Mesendoderm (in vitro differentiated cells): Measurements from ENCODE around the gene MAG.

ENCODE experiments used
- DNase-seq: peaks from one replicate; pipeline ENCODE4 v3.0.0; 2013
- H2AK5ac ChIP-seq: 2 replicates; pipeline ENCODE4 v1.6.1; 2013; ENCODE audit warnings: low read length, inconsistent platforms
- H2BK120ac ChIP-seq: 2 replicates; pipeline ENCODE4 v1.6.1; 2013; ENCODE audit warnings: low read depth, mild to moderate bottlenecking, low read length, moderate library complexity, mixed read lengths
- H2BK15ac ChIP-seq: replicated peaks from 2 replicates; pipeline ENCODE4 v1.6.1; 2013; ENCODE audit warnings: low read depth, mild to moderate bottlenecking, moderate library complexity
- H2BK5ac ChIP-seq: 2 replicates; pipeline ENCODE4 v1.6.1; 2013; ENCODE audit warnings: low read length, inconsistent platforms
- H3K18ac ChIP-seq: 2 replicates; pipeline ENCODE4 v1.6.1; 2013; ENCODE audit warnings: mild to moderate bottlenecking, low read length, mixed read lengths
- H3K23ac ChIP-seq: one replicate; pipeline ENCODE4 v1.6.1; 2013; ENCODE audit warnings: low read length
- H3K27ac ChIP-seq: 2 replicates; pipeline ENCODE4 v1.5.1; 2013; ENCODE audit warnings: low read depth, mild to moderate bottlenecking, inconsistent platforms, low read length, moderate library complexity
- H3K27me3 ChIP-seq: 2 replicates; pipeline ENCODE4 v1.6.1; 2013; ENCODE audit warnings: low read length, control low read depth, mild to moderate bottlenecking, inconsistent platforms; ENCODE audit not compliant: insufficient read depth, poor library complexity
- H3K36me3 ChIP-seq: 2 replicates; pipeline ENCODE4 v1.6.1; 2013; ENCODE audit warnings: low read length, inconsistent platforms; ENCODE audit not compliant: control insufficient read depth, insufficient read depth
- H3K4ac ChIP-seq: one replicate; pipeline ENCODE4 v1.6.1; 2013; ENCODE audit warnings: low read depth, mild to moderate bottlenecking, low read length, moderate library complexity
- H3K4me1 ChIP-seq: 2 replicates; pipeline ENCODE4 v1.6.1; 2013; ENCODE audit warnings: low read depth, low read length, inconsistent platforms; ENCODE audit not compliant: control insufficient read depth
- H3K4me2 ChIP-seq: 2 replicates; pipeline ENCODE4 v1.6.1; 2013; ENCODE audit warnings: low read length
- H3K4me3 ChIP-seq: 2 replicates; pipeline ENCODE4 v1.5.1; 2013; ENCODE audit warnings: mild to moderate bottlenecking, low read length
- H3K56ac ChIP-seq: one replicate; pipeline ENCODE4 v1.6.1; 2013; ENCODE audit warnings: low read length
- H3K79me1 ChIP-seq: 2 replicates; pipeline ENCODE4 v1.6.1; 2013; ENCODE audit warnings: low read length, inconsistent platforms
- H3K79me2 ChIP-seq: 2 replicates; pipeline ENCODE4 v1.6.1; 2013; ENCODE audit warnings: mild to moderate bottlenecking, low read length; ENCODE audit not compliant: control insufficient read depth, insufficient read depth
- H3K9ac ChIP-seq: 2 replicates; pipeline ENCODE4 v1.6.1; 2013; ENCODE audit warnings: low read length, inconsistent platforms
- H4K5ac ChIP-seq: one replicate; pipeline ENCODE4 v1.6.1; 2013; ENCODE audit warnings: low read length
- H4K8ac ChIP-seq: one replicate; pipeline ENCODE4 v1.6.1; 2013; ENCODE audit warnings: low read depth, mild to moderate bottlenecking, control low read depth, low read length, moderate library complexity
- WGBS: extraction: QIAGEN DNeasy Blood & Tissue Kit; methylation state at CpG from one replicate; pipeline ENCODE4 v1.1.7; 2013; ENCODE audit warnings: low lambda C conversion rate, missing lambda C conversion rate; ENCODE audit not compliant: insufficient coverage; ENCODE audit errors: extremely low coverage; 5-methylcytosine and 5-hydroxymethylcytosine counted together

MAG gene

DNA sequence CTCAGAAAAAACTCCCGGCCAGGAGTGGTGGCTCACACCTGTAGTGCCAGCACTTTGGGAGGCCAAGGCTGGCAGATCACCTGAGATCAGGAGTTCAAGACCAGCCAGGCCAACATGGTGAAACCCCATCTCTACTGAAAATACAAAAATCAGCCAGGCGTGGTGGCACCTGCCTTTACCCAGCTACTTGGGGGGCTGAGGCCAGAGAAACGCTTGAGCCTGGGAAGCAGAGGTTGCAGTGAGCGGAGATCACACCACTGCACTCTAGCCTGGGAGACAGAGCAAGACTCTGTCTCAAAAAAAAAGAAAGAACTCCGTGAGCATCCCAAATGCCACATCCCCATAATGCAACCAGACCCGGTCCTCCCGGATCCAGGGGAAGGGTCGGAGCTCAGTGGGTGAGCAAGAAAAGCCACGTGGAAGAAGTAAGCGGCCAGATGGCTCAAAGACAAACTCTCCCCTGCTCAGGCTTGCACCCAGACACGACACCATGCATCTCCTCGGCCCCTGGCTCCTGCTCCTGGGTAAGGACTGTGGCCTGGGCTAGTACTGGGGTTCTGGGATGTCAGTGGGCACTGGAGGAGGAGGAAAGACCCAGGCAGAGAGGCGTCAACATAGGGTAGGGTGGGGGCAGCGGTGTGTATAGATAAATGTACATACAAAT lies 39.7 kb downstream of the MAG start:
- Histone ChIP-seq H3K36me3 (no peaks in the 10 kb centered on the region), H2BK120ac (no peak overlapping the region), H3K27ac (no peak overlapping the region), H3K56ac (no peak overlapping the region), H3K4ac (no peak overlapping the region), H3K4me2 (no peak overlapping the region), H2BK5ac (no peak overlapping the region), H3K79me2 (no peaks in the 10 kb centered on the region), H4K8ac (no peak overlapping the region), H3K9ac (no peak overlapping the region), H3K4me1 (no peaks in the 10 kb centered on the region), H3K79me1 (no peaks in the 10 kb centered on the region), H2AK5ac (no peak overlapping the region), H3K4me3 (no peak overlapping the region), H4K5ac (no peak overlapping the region), H3K18ac (no peak overlapping the region), H2BK15ac (no peak overlapping the region), H3K27me3 (no peaks in the 10 kb centered on the region), H3K23ac (no peak overlapping the region)
- WGBS: no CpG with 5 or more reads among the region's 14 CpGs
- no peak for DNase-seq

- H3K4me3 ChIP-seq: no peak overlapping the region
- H3K27me3 ChIP-seq: no peaks in the 10 kb centered on the region
- H4K5ac ChIP-seq: no peak overlapping the region
- no peaks in the 10 kb centered on the region for H3K36me3 ChIP-seq
- H3K4me1 ChIP-seq: no peaks in the 10 kb centered on the region
- H2BK120ac ChIP-seq: no peak overlapping the region
- no peak overlapping the region for H2BK15ac ChIP-seq
- H3K27ac ChIP-seq: no peak overlapping the region
- H4K8ac ChIP-seq: no peak overlapping the region
- no peak overlapping the region for H2AK5ac ChIP-seq
- H3K4ac ChIP-seq: no peak overlapping the region
- no peak overlapping the region for H3K4me2 ChIP-seq
- no peak overlapping the region for H3K18ac ChIP-seq
- no peaks in the 10 kb centered on the region for H3K79me1 ChIP-seq
- H3K9ac ChIP-seq: no peak overlapping the region
- no peaks in the 10 kb centered on the region for H3K79me2 ChIP-seq
- DNase-seq: no peak
- H3K23ac ChIP-seq: no peak overlapping the region
- no CpG with 5 or more reads among the region's 12 CpGs for WGBS
- no peak overlapping the region for H2BK5ac ChIP-seq
- no peak overlapping the region for H3K56ac ChIP-seq
Measured at GRCh38 chr19:35332817-35333216, 40.9 kb downstream of the MAG start.

GRCh38 chr19:35334144-35334753 lies 42.3 kb downstream of the MAG start:
- Histone ChIP-seq H4K5ac (no peak overlapping the region), H3K23ac (no peak overlapping the region), H3K18ac (no peak overlapping the region), H3K79me1 (no peaks in the 10 kb centered on the region), H3K4me1 (no peaks in the 10 kb centered on the region), H3K27me3 (no peaks in the 10 kb centered on the region), H2BK5ac (no peak overlapping the region), H4K8ac (no peak overlapping the region), H3K4ac (no peak overlapping the region), H2BK120ac (no peak overlapping the region), H3K4me3 (no peak overlapping the region), H2BK15ac (no peak overlapping the region), H3K56ac (no peak overlapping the region), H3K79me2 (no peaks in the 10 kb centered on the region), H3K4me2 (no peak overlapping the region), H3K36me3 (no peaks in the 10 kb centered on the region), H3K27ac (no peak overlapping the region), H2AK5ac (no peak overlapping the region), H3K9ac (no peak overlapping the region)
- no CpG with 5 or more reads among the region's 10 CpGs for WGBS
- DNase-seq: no peak

GRCh38 chr19:35336166-35336955 lies 44.4 kb downstream of the MAG start:
- Histone ChIP-seq H2BK5ac (no peak overlapping the region), H3K18ac (no peak overlapping the region), H2BK120ac (no peak overlapping the region), H3K9ac (no peak overlapping the region), H3K4ac (no peak overlapping the region), H3K27ac (no peak overlapping the region), H2AK5ac (no peak overlapping the region), H3K79me1 (no peaks in the 10 kb centered on the region), H3K27me3 (no peaks in the 10 kb centered on the region), H2BK15ac (no peak overlapping the region), H4K8ac (no peak overlapping the region), H4K5ac (no peak overlapping the region), H3K4me2 (no peak overlapping the region), H3K56ac (no peak overlapping the region), H3K4me3 (no peak overlapping the region), H3K23ac (no peak overlapping the region), H3K36me3 (no peaks in the 10 kb centered on the region), H3K79me2 (no peaks in the 10 kb centered on the region), H3K4me1 (no peaks in the 10 kb centered on the region)
- DNase-seq: no peak
- WGBS: no CpG with 5 or more reads among the region's 21 CpGs

- H3K27me3 ChIP-seq: no peaks in the 10 kb centered on the region
Measured at GRCh38 chr19:35337097-35337983, 45.4 kb downstream of the MAG start.

More at GRCh38 chr19:35337097-35337983, 45.4 kb downstream of the MAG start:
- Histone ChIP-seq H3K4me2 (no peak overlapping the region), H3K9ac (no peak overlapping the region), H2BK15ac (no peak overlapping the region), H3K4ac (no peak overlapping the region), H3K4me3 (no peak overlapping the region), H3K23ac (no peak overlapping the region), H3K79me1 (no peaks in the 10 kb centered on the region), H3K36me3 (no peaks in the 10 kb centered on the region), H3K27ac (no peak overlapping the region), H4K5ac (no peak overlapping the region), H3K18ac (no peak overlapping the region), H3K4me1 (no peaks in the 10 kb centered on the region), H2BK5ac (no peak overlapping the region), H3K56ac (no peak overlapping the region), H2AK5ac (no peak overlapping the region), H3K79me2 (no peaks in the 10 kb centered on the region), H4K8ac (no peak overlapping the region), H2BK120ac (no peak overlapping the region)
- no peak for DNase-seq
- no CpG with 5 or more reads among the region's 25 CpGs for WGBS
